HG03460 (cell line): ENCODE measurements around the gene ZNF496.
A peak's percentile ranks its signal among the peaks of the same experiment; 100 is the strongest.

ENCODE experiments used
- ATAC-seq: cut with Tn5 transposase; IDR thresholded peaks from one replicate; pipeline ENCODE4 v1.9.1; 2021; ENCODE audit not compliant: unreplicated experiment

The ZNF496 gene

DNA sequence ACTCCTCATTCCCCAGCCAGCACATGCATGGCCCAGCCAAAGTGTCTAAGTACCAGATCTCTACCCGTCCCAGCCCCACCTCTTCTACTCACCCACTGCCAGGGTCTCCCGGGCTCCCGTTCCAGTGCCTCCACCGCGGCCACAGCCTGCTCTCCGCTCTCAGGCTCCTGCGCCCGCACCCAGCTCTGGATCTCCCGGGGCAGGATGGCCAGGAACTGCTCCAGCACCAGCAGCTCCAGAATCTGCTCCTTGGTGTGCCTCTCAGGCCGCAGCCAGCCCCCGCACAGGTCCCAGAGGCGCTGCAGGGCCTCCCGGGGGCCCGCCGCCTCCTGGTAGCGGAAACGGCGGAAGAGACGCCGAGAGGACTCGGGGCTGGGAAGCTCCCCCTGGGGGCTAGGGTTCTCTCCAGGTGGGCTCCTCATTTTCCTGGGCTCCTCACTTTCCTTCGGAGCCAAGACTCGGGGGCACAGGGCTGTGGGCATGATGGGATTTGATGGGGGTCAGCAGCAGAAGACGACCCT lies 2.5 kb downstream of the ZNF496 start:
- ATAC-seq: no peak

DNA sequence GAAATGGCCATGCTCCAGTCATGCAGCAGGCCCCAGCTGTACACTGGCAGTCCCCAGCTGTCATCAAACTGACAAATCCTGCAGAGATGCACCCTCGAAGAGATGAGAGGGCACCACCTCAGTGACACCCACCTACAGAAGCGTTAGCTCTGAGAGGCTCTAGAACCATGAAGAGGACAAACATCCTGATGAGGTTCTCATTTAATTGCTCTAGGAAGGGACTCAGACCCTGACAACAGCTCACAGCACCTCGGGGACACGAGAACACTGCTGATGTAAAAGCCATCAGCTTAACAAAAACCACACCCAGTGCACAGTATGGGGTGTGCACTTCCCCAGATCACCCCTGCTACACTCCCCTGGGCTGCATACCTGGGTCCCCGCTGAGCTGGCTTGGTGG lies 3.4 kb downstream of the ZNF496 start:
- no peak for ATAC-seq

DNA sequence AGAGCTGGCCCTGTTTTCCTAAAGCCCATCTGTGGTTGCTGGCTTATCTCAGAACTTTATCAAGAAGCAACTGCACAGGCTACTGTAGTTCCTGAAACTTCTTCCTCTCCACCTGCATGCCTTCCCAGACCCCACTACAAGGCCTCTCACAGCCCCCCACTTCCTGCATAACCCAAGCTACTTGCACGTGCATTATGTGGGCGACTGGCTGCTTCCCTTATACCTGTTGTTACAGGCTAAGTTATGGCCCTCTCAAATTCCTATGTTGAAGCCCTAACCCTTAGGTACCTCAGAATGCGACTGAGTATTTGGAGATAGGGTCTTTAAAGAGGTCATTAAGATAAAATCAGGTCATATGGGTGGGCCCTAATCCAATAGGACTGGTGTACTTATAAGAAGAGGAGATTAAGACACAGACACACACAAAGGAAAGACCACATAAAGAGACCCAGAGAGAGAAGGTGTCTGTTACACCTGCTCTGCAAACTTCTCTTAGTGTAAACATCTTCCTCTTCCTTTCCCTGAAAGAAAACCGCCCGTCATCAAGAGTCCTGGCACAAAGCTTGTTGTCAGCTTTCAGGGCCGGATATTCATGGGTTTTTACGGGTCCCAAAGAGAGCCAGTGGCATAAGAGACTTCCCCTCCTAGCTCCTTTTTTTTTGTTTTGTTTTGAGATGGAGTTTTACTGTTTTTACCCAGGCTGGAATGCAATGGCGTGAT lies 5.1 kb downstream of the ZNF496 start:
- no peak for ATAC-seq

DNA sequence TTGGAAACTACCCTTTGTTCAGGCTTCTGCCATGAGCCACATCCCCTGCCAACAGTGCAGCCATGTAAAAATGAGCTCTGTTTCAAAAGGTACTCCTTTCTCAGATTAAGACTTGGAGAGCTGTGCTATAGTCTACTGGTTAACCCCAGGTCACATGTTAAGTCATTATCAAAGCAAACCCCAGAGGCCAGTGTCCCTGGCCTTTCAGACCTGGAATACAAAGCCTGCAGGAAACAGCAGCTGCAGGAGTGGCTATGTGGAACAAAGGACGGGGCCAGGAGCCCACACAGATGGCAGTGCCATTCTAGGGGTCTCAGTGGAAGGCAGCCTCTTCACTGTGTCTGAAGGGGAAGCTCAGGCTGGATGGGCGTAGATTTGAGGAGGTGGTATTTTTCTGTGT lies 6.7 kb downstream of the ZNF496 start:
- no peak for ATAC-seq

DNA sequence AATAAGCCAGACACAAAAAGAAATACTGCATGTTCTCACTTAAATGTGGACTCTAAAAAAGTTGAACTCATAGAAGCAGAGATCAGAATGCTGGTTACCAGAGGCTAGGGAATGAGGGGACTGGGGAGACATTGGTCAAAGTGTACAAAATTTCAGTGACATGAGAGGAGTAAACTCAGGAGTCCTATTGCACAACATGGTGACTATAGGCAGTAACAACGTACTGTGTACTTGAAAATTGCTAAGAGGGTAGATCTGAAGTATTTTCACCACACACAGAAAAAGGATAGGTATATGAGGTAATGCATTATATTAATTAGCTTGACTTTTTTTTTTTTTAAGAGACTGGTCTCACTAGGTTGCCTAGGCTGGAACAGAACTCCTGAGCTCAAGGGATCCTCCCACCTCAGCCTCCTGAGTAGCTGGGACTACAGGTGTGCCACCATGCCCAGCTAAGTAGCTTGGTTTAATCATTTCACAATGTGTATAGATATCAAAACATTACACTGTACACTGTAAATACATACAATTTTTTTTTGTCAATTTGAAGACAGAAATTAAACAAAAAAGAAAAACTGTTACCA lies 7.4 kb downstream of the ZNF496 start:
- no peak for ATAC-seq

DNA sequence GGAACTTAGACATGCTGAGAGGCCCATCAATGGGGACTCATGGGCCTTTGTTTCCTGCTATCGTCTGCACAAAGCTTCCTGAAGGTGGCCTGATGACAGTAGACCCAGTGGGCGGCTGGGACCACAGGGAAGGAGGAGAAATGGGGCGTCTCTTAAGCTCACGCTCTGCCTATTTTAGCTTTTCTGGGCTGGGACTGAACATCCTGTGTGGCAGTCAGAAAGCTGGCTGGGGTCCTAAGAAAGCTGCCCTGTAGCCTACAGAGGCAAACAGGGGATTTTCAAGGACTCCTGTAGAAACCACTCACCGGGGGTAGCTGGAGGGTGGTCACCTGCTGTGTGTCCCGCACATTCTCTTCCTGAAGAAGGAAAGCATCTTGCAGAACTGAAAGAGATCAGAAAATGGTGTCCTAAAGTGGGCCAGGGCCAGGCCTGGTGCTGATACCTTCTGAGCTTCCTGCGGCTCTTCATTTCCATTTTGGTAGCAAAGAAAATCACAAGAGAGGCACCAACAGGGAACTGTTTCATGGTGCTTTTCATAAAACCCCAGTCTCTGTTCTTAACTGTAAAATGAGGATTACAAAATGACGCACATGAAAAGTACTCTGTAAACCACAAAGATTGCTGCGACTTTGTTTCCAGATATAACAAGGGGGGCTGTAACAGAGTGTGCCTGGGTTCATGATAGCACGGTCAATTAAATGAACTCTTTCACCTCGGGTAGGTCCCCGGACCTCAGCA lies 8.6 kb downstream of the ZNF496 start:
- ATAC-seq: peak; percentile 35

- ATAC-seq: peak; percentile 39
Measured at GRCh38 chr1:247322442-247322841, 9.2 kb downstream of the ZNF496 start.

GRCh38 chr1:247317702-247318101 lies 14.0 kb downstream of the ZNF496 start:
- ATAC-seq: peak; percentile 46

DNA sequence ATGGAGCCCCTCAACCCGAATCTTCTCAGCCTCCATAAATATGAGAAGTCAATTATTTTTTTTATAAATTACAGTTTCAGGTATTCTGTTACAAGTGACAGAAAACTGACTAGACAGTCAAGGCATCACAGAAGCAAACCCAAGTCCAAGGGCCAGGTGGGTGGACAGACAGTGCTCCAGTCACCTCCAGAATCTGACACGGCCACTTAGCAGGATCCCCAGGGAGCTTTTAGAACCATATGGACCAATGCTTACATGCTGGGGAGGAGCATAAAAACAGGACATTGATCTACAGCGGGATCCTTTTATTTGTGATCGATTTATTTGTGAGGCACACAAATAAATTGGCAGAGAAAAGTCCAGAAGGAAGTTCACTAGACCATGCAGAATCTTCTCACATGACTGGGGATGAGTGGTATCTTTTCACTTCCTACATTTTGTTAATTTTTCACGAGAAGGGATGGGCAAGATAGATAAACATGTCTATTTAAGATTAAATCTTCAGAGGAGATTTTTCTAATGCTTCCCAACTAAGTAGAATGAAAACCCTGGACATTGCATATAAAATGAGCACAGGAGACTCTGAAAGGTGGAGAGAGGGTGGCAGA lies 15.0 kb downstream of the ZNF496 start:
- no peak for ATAC-seq

DNA sequence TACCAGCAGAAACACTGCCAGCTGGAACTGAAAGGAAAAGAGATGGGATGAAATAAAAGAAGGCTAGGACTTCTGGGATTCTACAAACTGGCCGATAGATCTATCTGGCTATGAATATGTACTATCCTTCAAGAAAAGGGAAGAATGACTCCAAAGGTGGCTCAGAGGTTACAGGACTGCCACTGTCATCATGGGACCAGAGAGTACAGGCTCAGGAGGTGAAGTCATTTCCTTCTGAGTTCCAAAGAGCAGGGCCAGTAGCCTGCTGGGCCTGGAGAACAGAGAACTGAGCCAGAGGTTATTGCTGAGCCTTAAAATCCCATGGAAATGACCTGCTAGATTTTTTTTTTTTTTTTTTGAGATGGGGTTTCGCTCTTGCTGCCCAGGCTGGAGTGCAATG lies 27.6 kb downstream of the ZNF496 start:
- ATAC-seq: no peak

DNA sequence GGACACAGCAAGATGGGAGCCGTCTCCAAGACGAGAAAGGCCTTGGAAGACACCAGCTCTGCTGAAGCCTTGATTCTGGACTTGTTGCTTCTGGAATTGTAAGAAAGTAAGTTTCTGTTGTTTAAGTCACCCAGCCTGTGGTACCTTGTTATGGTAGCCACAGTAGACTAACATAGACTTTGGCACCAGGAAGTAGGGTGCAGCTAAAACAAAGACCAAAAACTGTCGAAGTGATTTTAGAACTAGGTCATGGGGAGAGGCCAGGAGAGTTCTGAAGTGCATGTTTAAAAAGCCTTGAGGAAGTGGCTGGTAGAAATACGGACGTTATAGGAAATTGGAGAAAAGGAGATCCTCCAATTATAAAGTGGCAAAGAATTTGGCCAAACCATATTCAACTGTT lies 28.5 kb downstream of the ZNF496 start:
- no peak for ATAC-seq

- no peak for ATAC-seq
Measured at GRCh38 chr1:247301176-247301540, 30.5 kb downstream of the ZNF496 start.

GRCh38 chr1:247300491-247301175 lies 31.0 kb downstream of the ZNF496 start:
- no peak for ATAC-seq

GRCh38 chr1:247299723-247300381 lies 31.8 kb downstream of the ZNF496 start:
- no peak for ATAC-seq

DNA sequence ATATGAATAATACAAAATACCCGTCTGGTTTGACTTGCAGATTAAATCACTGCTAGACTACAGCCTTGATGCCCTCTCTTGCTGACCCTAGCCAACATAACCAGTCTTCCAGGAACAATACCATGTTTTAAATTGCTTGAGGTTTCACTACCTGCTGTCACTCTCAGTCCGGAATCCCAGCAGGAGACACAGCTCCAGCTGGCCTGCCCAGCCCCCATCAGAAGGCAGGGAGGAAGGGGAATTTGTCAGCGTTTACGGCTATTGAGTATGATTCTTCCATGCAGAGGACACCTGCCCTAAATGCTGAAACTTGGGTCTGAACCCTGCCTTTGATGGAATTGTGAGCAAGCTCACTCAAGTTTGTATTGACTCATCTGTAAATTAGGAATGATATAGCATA lies 33.0 kb downstream of the ZNF496 start:
- ATAC-seq: no peak

DNA sequence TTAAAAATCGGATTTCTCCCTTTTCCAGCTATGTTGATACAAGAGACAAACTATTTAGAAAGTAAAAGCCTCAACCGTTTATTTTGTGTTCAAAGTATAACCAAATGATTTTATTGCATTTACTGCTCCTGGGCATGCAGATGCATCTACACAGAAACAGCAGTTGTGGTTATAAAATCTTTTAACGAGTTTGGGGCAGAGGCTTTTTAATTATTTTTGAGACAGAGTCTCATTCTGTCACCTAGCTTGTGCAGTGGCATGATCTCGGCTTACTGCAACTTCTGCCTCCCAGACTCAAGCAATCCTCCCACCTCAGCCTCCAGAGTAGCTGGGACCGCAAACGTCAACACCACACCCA lies 33.6 kb downstream of the ZNF496 start:
- ATAC-seq: no peak

DNA sequence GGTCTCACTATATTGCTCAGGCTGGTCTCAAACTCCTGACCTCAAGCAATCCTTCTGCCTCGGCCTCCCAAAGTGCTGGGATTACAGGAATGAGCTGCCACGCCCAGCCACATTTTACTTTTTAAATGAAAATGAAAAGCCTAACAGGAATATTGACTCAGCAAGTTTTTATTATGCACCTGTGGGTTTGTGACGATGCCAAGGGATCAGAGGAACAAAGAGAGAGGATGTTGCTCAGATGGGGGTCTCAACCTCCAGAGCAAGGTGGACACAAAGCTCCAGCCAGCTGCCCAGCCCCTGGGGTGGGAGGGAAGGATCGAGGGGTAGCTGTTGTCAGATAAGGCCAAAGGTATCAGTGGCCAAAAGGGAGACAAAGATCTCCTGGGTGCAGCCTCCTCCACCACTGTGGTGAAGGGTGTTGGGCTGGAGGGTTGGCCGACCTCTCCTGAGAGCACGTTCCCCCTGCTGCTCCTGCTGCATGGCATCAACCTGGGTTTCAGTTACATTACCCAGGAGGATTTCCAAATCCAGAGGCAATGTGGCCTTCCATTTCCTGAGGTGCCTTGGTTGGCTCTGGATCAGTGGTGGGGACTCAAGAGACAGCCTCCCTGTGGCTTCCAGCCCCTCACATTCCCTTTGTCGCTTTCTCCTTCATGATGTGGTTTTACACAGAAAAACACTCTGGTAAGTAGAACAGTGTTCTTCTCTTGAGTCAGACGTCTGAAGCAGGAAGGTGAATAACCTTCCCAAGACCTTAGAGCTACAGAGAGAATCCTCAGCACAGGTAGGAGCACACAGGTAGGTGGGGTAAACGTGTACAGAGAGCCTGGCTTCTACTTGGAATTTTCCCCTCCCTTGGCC lies 34.2 kb downstream of the ZNF496 start:
- ATAC-seq: no peak

DNA sequence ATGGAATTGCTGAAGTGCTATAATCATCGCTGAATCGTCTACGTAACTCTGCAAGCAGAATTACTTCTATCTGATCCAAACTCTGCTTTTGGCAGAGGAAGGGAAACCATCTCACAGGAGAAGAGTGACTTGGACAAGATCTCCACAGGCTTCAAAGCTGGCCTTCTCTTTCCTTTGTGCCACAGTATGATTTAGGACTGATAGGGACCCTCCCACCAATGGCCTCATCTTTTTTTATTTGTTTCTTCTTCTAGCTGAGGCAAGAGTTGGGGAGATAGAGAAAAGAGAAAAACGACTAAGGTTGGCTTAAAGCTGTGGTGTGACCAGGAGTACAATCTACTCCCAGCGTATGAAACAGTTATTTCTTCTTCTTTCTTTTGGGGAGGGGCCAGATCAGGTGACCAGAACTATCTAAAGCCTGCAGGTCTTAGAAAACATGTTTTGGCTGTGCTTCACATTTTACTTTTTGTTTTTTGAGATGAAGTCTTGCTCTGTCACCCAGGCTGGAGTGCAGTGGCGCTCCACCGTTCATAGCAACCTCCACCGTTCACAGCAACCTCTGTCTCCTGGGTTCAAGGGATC lies 35.0 kb downstream of the ZNF496 start:
- no peak for ATAC-seq

DNA sequence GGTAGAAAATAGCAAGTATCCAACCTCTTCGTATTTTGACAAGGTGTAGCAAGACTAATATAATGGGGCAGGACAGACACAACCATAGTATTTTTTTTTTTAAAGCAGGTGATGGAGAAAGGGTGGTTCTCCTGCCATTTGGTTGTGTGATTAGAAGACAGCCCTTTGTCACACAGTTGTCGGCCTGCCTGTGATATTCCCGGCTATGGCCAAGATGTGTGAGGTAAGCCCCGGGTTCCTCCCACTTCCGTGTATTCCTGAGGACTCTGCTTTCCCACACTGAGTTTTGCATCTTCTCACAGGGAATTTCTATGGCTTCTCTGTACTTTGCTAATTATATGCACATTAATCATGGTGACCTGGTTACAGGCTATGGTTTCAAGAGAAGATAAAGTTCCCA lies 35.9 kb downstream of the ZNF496 start:
- ATAC-seq: no peak
